GM19238 (cell line): ENCODE data around the gene ZNF100.
"Not testable (repeated sequence)": the region's sequence is repeated elsewhere in the genome, so short reads cannot be mapped to it uniquely, and the experiment has no call there.

Experiments
- DNase-seq: peaks from one replicate; pipeline ENCODE4 v3.0.0; 2011; ENCODE audit warnings: low spot score; ENCODE audit not compliant: insufficient read length

ZNF100 gene

DNA sequence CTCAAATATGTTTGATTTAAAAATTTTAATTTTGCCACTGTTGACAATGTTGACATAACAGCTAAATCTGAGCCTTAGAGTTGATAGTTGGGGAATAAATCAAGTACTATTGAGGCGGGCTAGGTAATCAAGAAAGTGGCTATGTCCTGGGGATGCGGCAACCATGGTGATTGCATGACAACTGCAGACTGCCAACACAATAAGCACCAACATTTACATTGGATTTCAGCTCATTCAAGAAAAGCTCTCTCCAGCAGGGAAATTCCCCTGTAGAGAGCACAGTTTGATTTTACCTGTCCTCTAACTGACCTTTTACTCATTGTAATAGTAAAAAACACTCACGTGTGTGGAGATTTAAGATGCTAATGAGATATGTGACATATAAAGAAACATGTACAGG is 63.1 kb downstream of the ZNF100 start:
- no peak for DNase-seq

DNA sequence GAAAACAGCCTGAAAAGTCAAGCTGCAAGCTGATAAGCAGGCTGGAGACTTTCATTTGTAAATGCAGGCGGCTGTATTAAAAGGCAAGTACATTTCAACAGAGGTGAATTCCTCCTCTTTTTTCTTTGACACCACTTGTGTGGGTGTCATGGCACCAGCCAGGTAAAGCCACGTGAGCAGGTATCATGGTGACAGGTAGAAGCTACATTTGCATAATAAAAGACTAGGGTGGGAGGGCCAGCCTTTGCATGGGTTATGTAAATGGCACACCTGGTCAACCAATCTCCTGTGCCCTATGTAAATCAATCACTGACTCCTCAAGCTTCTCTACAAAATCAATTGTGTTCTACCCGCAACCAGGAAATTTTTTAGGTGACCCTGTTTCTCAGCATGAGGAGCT is 68.2 kb downstream of the ZNF100 start:
- no peak for DNase-seq

- DNase-seq, result no peak
These were observed 69.2 kb downstream of the ZNF100 start for GRCh38 chr19:21698215-21698614.

DNA sequence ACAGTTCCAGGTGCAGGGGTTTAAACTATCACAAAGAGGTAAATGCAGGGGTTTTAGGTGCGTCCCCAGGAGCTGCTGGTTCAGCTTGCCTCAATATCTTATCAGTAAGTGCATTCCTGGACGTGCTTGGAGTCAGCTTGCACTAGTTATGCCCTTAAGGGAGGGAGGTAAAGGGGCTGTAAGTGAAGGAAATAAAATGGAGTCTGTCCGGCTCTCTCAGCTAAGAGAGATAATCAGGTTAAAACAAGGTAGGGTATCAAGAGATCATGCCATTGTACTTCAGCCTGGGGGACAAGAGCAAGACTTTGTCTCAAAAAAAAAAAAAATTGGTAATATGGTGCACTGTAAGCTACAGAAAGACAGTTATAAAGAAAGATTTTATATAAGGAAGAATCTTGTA is 69.7 kb downstream of the ZNF100 start:
- no peak for DNase-seq

- no peak for DNase-seq
These were observed 73.0 kb downstream of the ZNF100 start for GRCh38 chr19:21694171-21694906.

GRCh38 chr19:21693399-21693798 is 74.0 kb downstream of the ZNF100 start:
- no peak for DNase-seq

DNA sequence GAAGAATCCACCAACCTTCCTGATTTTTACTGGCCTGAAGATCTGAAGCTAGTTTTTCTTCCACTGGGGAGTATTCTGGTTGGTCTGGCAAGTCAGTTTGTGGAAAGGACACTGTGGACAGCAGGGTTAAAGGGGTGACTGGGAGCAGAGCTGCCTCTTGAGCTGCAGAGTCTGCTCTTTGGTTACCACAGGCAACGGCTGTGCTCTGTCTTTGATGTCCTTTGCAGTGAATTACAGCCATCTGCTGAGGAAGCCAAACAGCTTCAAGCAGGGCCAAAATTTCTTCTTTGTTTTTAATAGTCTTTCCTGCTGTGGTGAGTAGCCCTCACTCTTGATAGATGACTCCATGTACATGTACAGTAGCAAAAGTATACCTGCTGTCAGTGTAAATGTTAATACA is 75.7 kb downstream of the ZNF100 start:
- no peak for DNase-seq

GRCh38 chr19:21688464-21688863 is 78.9 kb downstream of the ZNF100 start:
- DNase-seq, result no peak

GRCh38 chr19:21680671-21681070 is 86.7 kb downstream of the ZNF100 start:
- no peak for DNase-seq

- no peak for DNase-seq
These were observed 87.4 kb downstream of the ZNF100 start for GRCh38 chr19:21680026-21680425.

GRCh38 chr19:21677696-21678418 is 89.5 kb downstream of the ZNF100 start:
- DNase-seq, result no peak

GRCh38 chr19:21674454-21674853 is 92.9 kb downstream of the ZNF100 start:
- no peak for DNase-seq

GRCh38 chr19:21673479-21673878 is 93.9 kb downstream of the ZNF100 start:
- not testable (repeated sequence) for DNase-seq
